HS-27A (cell line): ENCODE measurements around the gene PITPNC1.
"Not testable (repeated sequence)": the region's sequence is repeated elsewhere in the genome, so short reads cannot be mapped to it uniquely, and the experiment has no call there.

Experiments used
- DNase-seq: peaks from one replicate; pipeline ENCODE4 v3.0.0-alpha.2; 2012; ENCODE audit warnings: low read depth, missing footprints

Gene PITPNC1

GRCh38 chr17:67578142-67578457, 201.0 kb downstream of the PITPNC1 start:
- no peak for DNase-seq

DNA sequence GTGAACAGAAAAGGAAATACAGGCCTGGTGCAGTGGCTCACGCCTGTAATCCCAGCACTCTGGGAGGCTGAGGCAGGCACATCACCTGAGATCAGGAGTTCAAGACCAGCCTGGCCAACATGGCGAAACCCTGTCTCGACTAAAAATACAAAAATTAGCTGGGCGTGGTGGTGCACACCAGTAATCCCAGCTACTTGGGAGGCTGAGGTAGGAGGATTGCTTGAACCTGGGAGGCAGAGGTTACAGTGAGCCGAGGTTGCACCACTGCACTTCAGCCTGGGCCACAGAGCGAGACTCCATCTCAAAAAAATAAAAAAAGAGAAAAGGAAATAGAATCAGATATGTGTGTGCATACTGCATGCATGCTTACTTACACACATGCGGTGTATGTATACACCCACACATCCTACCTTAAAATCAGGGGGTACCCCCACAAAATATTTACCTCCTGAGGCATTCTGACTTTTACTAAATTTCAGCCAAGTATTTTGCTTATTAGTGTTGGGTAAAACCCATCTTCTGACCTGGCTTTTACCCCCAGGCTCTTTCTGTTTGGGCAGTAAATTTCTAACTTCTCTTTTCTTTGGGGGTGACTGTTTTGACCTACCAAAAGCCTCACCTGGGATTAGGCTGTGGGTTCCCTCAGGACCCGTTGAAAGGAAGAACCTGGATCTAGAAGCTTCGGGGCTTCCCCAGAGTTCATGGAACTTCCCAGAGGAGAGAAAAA, 201.8 kb downstream of the PITPNC1 start:
- not testable (repeated sequence) for DNase-seq

DNA sequence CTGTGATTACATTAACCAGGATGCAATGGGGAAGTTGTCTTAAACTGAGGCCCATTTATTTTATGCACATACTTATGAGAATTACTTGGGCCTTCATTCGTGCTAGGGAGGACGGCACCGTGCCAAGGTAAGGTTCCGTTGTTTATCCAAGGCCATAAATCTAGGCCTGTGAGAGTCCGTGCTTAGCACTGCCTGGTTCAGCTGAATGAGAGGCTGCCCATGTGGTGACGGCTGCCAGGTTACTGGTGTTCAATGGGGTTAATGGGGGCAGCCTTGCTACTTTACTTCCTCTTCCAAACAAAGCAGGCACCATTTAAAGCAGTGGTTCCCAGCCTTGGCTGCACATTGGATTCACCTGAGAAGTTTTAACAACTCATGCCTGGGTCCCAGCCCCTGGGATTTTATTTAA, 205.6 kb downstream of the PITPNC1 start:
- no peak for DNase-seq

GRCh38 chr17:67585077-67585602, 208.1 kb downstream of the PITPNC1 start:
- DNase-seq, result no peak

DNA sequence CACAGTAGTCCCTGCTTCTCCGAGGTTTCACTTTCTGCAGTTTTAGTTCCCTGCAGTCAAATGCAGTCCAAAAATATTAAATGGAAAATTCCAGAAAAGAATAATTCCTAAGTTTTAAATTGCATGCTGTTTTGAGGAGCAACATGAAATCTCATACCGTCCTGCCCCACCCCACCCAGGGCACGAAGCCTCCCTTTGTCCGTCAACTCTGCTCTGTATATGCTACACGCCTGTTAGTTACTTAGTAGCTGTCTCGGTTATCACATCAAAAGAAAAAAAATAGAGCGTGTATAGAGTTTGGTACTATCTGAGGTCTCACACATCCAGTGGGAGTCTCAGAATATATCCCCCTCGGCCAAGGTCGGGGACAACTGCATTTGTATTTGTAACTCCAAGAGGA, 211.2 kb downstream of the PITPNC1 start:
- DNase-seq, result no peak

DNA sequence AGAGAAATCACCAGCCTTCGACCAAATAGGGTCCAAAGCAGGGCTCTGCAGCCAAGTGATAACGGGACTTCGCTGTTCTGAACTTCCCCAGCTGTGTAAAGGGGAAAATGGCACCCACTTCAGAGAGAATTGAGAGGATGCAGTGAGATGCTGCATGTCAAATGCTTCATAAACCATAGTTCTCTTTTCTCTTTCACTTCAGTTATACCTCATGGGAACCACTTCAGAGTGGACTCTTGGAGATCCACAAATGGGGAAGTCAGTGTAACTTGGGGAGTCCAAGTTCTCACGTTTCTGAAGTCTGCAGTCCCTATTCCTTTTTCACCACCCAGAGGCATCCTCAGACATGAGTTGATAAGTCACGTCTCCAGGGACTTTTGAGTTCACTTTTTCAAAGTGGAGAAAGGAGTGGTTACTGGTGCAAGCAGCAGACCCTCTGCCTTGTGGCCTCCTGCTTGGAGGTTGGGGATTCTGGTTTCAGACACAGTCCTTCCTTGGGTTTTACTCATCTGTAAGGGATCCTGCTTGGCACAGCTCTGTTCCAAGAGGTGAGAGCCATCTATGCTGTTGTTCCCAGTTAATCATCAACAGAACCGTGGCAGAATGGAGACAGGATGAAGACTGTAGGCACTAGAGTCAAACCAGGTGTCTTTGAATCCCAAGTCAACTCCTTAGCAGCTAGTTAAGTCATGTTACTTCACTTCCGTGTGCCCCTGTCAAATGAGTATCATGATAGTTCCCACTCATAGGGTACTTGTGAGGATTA, 217.2 kb downstream of the PITPNC1 start:
- DNase-seq, result no peak

DNA sequence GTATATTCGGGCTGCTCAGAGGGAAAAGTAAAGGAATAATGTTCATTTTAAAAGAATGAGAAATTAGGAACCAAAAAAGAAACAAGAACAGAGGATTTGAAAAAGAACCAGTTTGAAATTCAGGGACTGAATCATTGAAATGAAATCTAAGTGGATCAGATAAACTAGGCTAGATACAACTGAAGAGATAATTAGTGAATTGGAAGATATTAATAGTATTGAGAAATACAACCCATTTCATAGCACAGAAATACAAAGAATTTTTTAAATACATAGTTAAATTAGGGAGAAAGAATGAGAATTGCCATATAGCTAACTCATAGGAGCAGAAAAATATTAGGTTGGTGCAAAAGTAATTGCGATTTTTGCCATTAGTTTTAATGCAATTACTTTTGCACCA, 223.3 kb downstream of the PITPNC1 start:
- DNase-seq, result no peak

DNA sequence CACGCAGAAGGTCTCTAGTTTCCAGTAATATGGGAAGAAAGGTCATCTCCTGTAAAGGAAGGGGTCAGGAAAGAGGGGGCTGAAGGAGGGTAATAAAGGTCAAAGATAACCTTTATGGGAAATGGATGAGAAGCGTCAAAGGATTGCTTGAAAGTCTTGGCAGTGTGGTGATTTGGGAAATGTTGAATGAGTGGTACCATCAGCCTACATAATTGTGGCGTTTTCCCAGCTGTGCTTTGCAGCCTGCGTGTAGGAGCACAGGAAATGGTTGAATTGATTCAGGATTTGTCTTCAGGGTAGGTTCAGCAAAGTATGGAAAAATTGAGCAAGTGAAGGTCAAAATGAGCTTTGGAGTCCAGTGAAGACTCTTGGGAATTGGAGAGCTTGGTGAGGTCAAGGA, 224.8 kb downstream of the PITPNC1 start:
- no peak for DNase-seq

- no peak for DNase-seq
Measured at GRCh38 chr17:67602444-67602843, 225.4 kb downstream of the PITPNC1 start.

DNA sequence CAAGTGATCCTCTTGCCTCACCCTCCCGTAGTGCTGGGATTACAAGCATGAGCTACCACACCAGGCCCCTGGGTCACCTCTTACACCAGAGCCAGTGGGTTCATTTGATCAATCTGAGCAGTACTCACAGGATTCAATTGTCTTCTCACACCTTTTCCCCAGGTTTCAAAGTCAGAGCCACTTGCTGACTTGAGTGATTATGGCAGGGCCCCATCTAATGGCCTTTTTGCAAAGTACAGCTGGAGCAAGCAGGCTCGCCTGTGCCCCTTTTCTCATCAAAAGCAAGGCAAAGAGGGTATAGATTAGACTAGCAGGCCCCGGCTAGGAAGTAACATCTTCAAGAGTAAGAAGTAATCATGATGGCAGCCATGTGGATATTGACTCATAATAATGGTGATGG, 225.9 kb downstream of the PITPNC1 start:
- DNase-seq, result no peak

- no peak for DNase-seq
Measured at GRCh38 chr17:67605256-67605912, 228.3 kb downstream of the PITPNC1 start.

DNA sequence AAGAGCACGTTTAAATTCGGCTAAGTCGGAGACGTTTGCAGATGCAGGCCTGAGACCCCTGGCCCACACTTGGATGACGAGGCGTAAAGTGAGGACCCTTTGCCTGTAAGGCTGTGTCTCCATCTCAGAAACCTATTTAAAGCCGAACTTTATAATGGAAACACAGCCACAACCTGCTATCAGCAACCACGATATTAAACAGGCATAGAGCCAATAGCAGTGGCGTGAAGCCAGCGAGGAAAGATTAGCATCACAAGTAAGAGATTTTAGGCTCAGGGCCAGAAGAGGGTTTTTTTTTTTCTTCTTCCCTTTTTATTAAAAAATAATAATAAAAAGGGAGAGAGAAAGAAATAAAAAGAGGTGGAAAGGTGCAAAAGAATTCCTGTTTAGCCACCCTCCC, 229.4 kb downstream of the PITPNC1 start:
- DNase-seq, result no peak

GRCh38 chr17:67606896-67607604, 230.0 kb downstream of the PITPNC1 start:
- DNase-seq, result no peak

GRCh38 chr17:67610061-67610460, 233.0 kb downstream of the PITPNC1 start:
- no peak for DNase-seq

DNA sequence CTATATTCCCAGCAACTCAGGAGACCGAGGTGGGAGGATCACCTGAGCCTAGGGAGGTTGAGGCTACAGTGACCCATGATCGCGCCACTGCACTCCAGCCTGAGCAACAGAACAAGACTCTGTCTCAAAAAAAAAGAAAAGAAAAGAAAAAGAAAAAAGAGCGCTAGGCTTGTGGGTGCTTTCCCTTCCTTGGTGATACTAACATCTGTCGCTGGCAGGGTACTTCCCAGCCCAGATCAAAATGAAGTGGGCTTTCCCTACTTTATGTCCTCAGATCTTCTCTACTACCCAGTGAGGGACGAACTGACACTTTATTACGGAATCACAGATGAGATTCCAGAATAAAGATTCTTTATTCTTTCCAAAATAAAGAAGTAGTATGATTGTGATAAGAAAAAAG, 236.9 kb downstream of the PITPNC1 start:
- DNase-seq, result no peak

DNA sequence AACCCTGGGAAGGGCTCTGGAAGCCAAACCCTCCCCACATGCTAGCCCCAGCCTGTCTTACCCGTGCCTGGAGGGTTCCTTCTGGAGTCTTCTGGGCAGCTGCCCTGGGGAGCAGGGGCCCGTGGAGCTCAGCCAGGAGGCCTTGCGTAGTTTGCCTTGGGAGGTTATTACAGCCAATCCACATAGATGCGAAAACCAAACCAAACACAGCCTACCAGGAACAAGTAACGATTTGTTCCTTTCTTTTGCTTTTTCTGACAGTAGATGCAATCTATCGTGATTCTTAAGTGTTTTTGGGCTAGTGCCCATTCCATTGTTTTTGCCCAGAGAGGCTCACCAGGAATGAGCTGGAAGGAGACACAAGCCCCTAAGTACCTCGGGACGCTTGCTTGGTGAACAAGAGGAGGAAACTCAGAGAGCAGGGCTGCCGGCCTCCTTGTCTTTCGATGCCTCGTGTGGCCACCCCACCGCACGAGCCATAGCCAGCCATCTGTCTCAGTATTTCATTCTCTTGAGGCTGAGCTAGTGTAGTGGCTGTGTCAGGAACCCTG, 238.0 kb downstream of the PITPNC1 start:
- DNase-seq, result no peak

DNA sequence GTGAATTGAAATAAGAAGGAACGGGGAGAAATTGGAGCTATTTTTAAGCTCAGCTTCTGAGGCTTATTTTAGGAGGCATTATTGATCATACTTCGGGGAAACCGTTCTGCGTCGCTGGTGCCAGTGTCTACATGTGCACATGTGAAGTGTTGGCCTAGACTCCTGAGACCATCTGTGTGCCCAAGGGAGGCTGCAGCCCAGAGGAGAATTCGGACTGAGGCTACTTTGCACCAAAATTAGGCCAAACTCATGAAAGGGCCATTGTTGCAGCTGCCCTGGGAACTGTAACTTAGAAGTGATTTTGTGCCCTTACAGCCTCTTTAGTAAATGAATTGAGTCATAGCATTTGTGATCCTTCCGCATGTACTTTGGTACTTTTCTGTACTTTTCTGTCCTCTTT, 238.7 kb downstream of the PITPNC1 start:
- no peak for DNase-seq

DNA sequence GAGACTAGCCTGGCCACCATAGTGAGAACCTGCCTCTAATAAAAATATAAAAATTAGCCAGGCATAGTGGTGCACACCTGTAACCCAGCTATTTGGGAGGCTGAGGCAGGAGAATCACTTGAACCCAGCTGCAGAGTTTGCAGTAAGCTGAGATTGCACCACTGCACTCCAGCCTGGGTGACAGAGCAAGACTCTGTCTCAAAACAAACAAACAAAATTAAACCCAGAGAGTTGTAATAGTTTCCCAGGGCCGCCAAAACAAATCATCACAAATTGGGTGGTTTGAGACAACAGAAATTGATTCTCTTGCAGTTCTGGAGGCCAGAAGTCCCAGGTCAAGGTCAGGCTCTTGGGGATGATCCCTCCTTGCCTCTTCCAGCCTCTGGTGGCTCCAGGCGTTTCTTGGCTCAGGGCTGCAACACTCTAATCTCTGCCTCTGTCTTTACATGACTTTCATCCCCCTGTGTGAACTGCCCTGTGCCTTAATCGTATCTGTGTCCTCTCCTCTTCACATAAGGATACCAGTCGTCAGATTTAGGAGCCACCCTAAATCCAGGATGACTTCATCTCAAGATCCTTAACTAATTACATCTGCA, 240.3 kb downstream of the PITPNC1 start:
- DNase-seq, result no peak

- DNase-seq, result no peak
Measured at GRCh38 chr17:67619555-67619954, 242.5 kb downstream of the PITPNC1 start.

GRCh38 chr17:67620088-67620487, 243.0 kb downstream of the PITPNC1 start:
- DNase-seq, result no peak

DNA sequence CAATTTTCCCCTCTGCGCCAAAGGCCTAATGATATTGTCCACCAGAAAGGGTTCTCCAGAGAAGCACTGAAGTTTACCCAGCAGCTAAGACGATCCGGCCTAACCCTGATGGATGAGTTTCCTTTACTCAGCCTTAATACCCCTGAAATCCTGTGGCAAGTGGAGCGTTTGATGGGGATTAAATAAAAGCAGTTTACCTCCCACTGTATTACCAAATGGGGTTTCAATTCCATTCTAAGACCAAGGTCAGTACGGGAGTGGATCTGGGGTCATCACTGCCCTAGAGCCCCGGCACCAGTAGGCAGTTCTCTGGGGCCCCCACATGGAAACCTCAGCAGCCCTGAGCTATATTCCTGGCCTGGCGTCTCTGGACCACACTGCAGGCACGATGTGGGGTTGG, 243.6 kb downstream of the PITPNC1 start:
- DNase-seq, result no peak

GRCh38 chr17:67623767-67624166, 246.7 kb downstream of the PITPNC1 start:
- DNase-seq, result no peak
